ENCODE data around the gene CCNDBP1.

DNA sequence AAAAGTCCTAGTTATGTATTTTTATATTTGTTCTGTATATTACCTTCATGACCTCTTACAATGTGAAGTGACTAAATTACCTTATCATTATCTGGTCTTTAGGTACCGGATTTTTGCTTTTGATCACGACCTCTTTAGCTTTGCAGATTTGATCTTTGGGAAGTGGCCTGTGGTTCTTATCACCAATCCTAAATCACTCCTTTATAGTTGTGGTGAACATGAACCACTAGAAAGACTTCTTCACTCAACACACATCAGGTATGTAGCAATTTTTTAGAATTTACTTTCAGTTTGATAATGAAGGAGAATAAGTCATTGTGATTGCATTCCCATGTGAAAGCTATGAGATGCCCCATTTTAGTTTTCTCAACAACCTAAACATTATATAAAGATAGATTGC lies 33.5 kb upstream of the CCNDBP1 start:
- TF ChIP-seq EZH2 (optimal IDR thresholded peaks at IDR 0.05; ENCODE audit: low read depth, low read length) (no peak), EZH2phosphoT487 (IDR thresholded peaks at IDR 0.05; ENCODE audit: low read length) (no peak)
- TF ChIP-seq, protein P1, sequence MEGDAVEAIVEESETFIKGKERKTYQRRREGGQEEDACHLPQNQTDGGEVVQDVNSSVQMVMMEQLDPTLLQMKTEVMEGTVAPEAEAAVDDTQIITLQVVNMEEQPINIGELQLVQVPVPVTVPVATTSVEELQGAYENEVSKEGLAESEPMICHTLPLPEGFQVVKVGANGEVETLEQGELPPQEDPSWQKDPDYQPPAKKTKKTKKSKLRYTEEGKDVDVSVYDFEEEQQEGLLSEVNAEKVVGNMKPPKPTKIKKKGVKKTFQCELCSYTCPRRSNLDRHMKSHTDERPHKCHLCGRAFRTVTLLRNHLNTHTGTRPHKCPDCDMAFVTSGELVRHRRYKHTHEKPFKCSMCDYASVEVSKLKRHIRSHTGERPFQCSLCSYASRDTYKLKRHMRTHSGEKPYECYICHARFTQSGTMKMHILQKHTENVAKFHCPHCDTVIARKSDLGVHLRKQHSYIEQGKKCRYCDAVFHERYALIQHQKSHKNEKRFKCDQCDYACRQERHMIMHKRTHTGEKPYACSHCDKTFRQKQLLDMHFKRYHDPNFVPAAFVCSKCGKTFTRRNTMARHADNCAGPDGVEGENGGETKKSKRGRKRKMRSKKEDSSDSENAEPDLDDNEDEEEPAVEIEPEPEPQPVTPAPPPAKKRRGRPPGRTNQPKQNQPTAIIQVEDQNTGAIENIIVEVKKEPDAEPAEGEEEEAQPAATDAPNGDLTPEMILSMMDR (IDR thresholded peaks at IDR 0.05; ENCODE audit: low read length): no peak

All from MM.1S (cell line).